HepG2 (cell line): ENCODE measurements around the gene MBTPS1.

Experiments
- CTCF ChIP-seq: sonication (generic); formaldehyde crosslinking; IDR thresholded peaks from 2 replicates; pipeline ENCODE4 v1.5.0; 2020; ENCODE audit warnings: mild to moderate bottlenecking, missing genetic modification reagents, moderate library complexity
- EZH2 ChIP-seq: conservative IDR thresholded peaks from 2 replicates; pipeline ENCODE4 v1.6.1; 2012; ENCODE audit warnings: mild to moderate bottlenecking, low read depth, low read length, moderate library complexity
- KDM5A ChIP-seq: fragments of 200-600 bp; sonication (generic); IDR thresholded peaks from 2 replicates; pipeline ENCODE4 v1.7.0; 2018; ENCODE audit warnings: antibody characterized with exemption, mild to moderate bottlenecking, low read length, borderline replicate concordance
- MEIS2 ChIP-seq: sonication (generic); formaldehyde crosslinking; IDR thresholded peaks from 2 replicates; pipeline ENCODE4 v1.9.0; 2021; ENCODE audit warnings: mild to moderate bottlenecking, missing genetic modification reagents
- POLR2AphosphoS5 ChIP-seq: IDR thresholded peaks from 2 replicates; pipeline ENCODE4 v1.6.1; 2012; ENCODE audit warnings: low read depth, low read length
- TCF12 ChIP-seq, 2 experiments: fragments of 450-650 bp in 1 of 2; sonication (generic) in 1 of 2; formaldehyde crosslinking in 1 of 2; IDR thresholded peaks; 2 replicates each; pipeline versions ENCODE4 v1.6.1 to v1.8.0; 2017 to 2022; ENCODE audit warnings: antibody characterized with exemption in 1 of 2, mild to moderate bottlenecking in 1 of 2, missing genetic modification reagents in 1 of 2, moderate library complexity in 1 of 2
- TGIF2 ChIP-seq: IDR thresholded peaks from 2 replicates; pipeline ENCODE4 v1.6.1; 2016; ENCODE audit warnings: control low read depth, missing compliant biosample characterization
- USF2 ChIP-seq, 2 experiments: sonication (generic) in 1 of 2; formaldehyde crosslinking in 1 of 2; IDR thresholded peaks; 2 replicates each; pipeline versions ENCODE4 v1.5.1 to v1.6.1; 2011 to 2020; ENCODE audit warnings: borderline replicate concordance in 1 of 2, low read depth in 1 of 2, low read length in 1 of 2, mild to moderate bottlenecking in 1 of 2, missing genetic modification reagents in 1 of 2, moderate library complexity in 1 of 2
- ZSCAN29 ChIP-seq: sonication (generic); formaldehyde crosslinking; conservative IDR thresholded peaks from 2 replicates; pipeline ENCODE4 v1.4.0; 2020; ENCODE audit warnings: mild to moderate bottlenecking, missing genetic modification reagents
- TF ChIP-seq, protein P1 (sequence below), 2 experiments: IDR thresholded peaks; 2 replicates each; pipeline ENCODE4 v1.6.1; 2011 to 2012; ENCODE audit warnings: low read length in 2 of 2, borderline replicate concordance in 1 of 2, low read depth in 1 of 2, mild to moderate bottlenecking in 1 of 2, moderate library complexity in 1 of 2

DNA sequence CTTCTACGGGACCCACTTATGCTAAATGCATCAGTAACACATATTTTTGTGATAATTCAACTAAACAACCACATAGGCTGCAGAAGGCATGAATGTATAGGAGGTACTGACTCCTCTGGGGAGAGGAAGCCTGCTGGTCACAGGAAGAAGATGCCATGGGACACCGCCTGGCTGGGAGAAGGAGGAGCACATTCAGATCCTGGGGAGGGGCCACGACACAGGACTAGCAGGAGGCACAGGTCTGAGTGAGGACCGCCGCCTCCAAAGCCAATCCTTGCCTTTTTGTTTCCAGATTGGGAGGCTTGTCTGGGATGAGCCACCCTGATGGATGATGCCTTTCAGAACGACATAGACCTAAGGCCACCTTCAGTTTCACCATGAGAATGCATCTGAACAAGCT, 34.6 kb downstream of the MBTPS1 start:
- TF ChIP-seq ZSCAN29 (CRISPR knock-in tag) (no peak), MEIS2 (CRISPR knock-in tag) (no peak), CTCF (CRISPR knock-in tag) (no peak), TGIF2 (CRISPR knock-in tag) (no peak), TCF12 (IDR thresholded peaks at IDR 0.05) (no peak), TCF12 (CRISPR knock-in tag; IDR thresholded peaks at IDR 0.05) (no peak), KDM5A (no peak), USF2 (IDR thresholded peaks at IDR 0.05; ENCODE audit: low read depth, low read length) (no peak), USF2 (CRISPR knock-in tag; IDR thresholded peaks at IDR 0.05; ENCODE audit: borderline replicate concordance) (no peak), EZH2 (no peak), POLR2AphosphoS5 (no peak)
- TF ChIP-seq, protein P1, sequence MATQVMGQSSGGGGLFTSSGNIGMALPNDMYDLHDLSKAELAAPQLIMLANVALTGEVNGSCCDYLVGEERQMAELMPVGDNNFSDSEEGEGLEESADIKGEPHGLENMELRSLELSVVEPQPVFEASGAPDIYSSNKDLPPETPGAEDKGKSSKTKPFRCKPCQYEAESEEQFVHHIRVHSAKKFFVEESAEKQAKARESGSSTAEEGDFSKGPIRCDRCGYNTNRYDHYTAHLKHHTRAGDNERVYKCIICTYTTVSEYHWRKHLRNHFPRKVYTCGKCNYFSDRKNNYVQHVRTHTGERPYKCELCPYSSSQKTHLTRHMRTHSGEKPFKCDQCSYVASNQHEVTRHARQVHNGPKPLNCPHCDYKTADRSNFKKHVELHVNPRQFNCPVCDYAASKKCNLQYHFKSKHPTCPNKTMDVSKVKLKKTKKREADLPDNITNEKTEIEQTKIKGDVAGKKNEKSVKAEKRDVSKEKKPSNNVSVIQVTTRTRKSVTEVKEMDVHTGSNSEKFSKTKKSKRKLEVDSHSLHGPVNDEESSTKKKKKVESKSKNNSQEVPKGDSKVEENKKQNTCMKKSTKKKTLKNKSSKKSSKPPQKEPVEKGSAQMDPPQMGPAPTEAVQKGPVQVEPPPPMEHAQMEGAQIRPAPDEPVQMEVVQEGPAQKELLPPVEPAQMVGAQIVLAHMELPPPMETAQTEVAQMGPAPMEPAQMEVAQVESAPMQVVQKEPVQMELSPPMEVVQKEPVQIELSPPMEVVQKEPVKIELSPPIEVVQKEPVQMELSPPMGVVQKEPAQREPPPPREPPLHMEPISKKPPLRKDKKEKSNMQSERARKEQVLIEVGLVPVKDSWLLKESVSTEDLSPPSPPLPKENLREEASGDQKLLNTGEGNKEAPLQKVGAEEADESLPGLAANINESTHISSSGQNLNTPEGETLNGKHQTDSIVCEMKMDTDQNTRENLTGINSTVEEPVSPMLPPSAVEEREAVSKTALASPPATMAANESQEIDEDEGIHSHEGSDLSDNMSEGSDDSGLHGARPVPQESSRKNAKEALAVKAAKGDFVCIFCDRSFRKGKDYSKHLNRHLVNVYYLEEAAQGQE (IDR thresholded peaks at IDR 0.05; ENCODE audit: borderline replicate concordance in 1 of 2, low read depth in 1 of 2, low read length in 2 of 2) = no peak
